HepG2 (cell line): ENCODE results near the gene PLXNC1. TPM values are rescaled to one million over a fixed set of nuclear protein-coding genes. Genes with fewer than 3 reads are reported as not detected.

ENCODE experiments used
- EHMT2 ChIP-seq: fragments of 200-600 bp; sonication (generic); IDR thresholded peaks from 2 replicates; pipeline ENCODE4 v1.7.0; 2017; ENCODE audit warnings: antibody characterized with exemption, low read depth, low read length, borderline replicate concordance
- GABPB1 ChIP-seq: IDR thresholded peaks from 2 replicates; pipeline ENCODE4 v1.6.1; 2016; ENCODE audit warnings: mild to moderate bottlenecking, missing genetic modification reagents, moderate library complexity, missing compliant biosample characterization
- GATAD2A ChIP-seq: IDR thresholded peaks from 2 replicates; pipeline ENCODE4 v1.6.1; 2016
- HOXA5 ChIP-seq: sonication (generic); formaldehyde crosslinking; IDR thresholded peaks from 2 replicates; pipeline ENCODE4 v1.4.0; 2020; ENCODE audit warnings: missing genetic modification reagents
- KDM2A ChIP-seq: sonication (generic); formaldehyde crosslinking; IDR thresholded peaks from 2 replicates; pipeline ENCODE4 v1.4.0; 2020; ENCODE audit warnings: low read depth, missing genetic modification reagents, borderline replicate concordance
- MTF2 ChIP-seq: sonication (generic); formaldehyde crosslinking; IDR thresholded peaks from 2 replicates; pipeline ENCODE4 v1.5.0; 2020; ENCODE audit warnings: missing genetic modification reagents, borderline replicate concordance
- ZBTB7A ChIP-seq: sonication (generic); formaldehyde crosslinking; IDR thresholded peaks from 2 replicates; pipeline ENCODE4 v1.8.0; 2022; ENCODE audit warnings: mild to moderate bottlenecking, missing genetic modification reagents
- ZNF12 ChIP-seq: sonication (generic); formaldehyde crosslinking; IDR thresholded peaks from 2 replicates; pipeline ENCODE4 v1.5.0; 2020; ENCODE audit warnings: missing genetic modification reagents
- ZNF136 ChIP-seq: sonication (generic); formaldehyde crosslinking; IDR thresholded peaks from 2 replicates; pipeline ENCODE4 v1.8.1; 2022; ENCODE audit warnings: low read depth, mild to moderate bottlenecking, moderate library complexity, missing genetic modification reagents
- ZNF468 ChIP-seq: sonication (generic); formaldehyde crosslinking; IDR thresholded peaks from 2 replicates; pipeline ENCODE4 v1.8.0; 2022; ENCODE audit warnings: mild to moderate bottlenecking, moderate library complexity, missing genetic modification reagents
- ZNF530 ChIP-seq: sonication (generic); formaldehyde crosslinking; IDR thresholded peaks from 2 replicates; pipeline ENCODE4 v1.5.0; 2020; ENCODE audit warnings: low read depth, mild to moderate bottlenecking, missing genetic modification reagents
- ZNF737 ChIP-seq: sonication (generic); formaldehyde crosslinking; IDR thresholded peaks from 2 replicates; pipeline ENCODE4 v1.5.0; 2020; ENCODE audit warnings: missing genetic modification reagents, mild to moderate bottlenecking, borderline replicate concordance
- ZNF883 ChIP-seq: sonication (generic); formaldehyde crosslinking; IDR thresholded peaks from 2 replicates; pipeline ENCODE4 v1.5.1; 2020; ENCODE audit warnings: mild to moderate bottlenecking, missing genetic modification reagents; ENCODE audit errors: not compliant biosample characterization
- ZSCAN25 ChIP-seq: sonication (generic); formaldehyde crosslinking; IDR thresholded peaks from 2 replicates; pipeline ENCODE4 v1.8.0; 2022; ENCODE audit warnings: mild to moderate bottlenecking, missing genetic modification reagents
- ZSCAN31 ChIP-seq: sonication (generic); formaldehyde crosslinking; IDR thresholded peaks from 2 replicates; pipeline ENCODE4 v1.5.0; 2020; ENCODE audit warnings: low read depth, mild to moderate bottlenecking, missing genetic modification reagents
- polyA plus RNA-seq, 8 experiments: library from polyadenylated mRNA; depleted of rRNA in 3 of 8; stranded (reverse) in 7 of 8; unstranded in 1 of 8; fragments of >200 nt; fragmentation: Illumina TruSeq in 4 of 8; extraction: Trizol in 4 of 8; gene quantifications; 2 replicates each; pipeline versions ENCODE4 v1.2.1 to v1.2.3, GENCODE V29; 2011 to 2016; ENCODE audit warnings: low read depth in 4 of 8, missing spikeins in 1 of 8, mixed read lengths in 1 of 8; ENCODE audit not compliant: insufficient read depth in 1 of 8
- total RNA-seq, 5 experiments: library from RNA; depleted of rRNA; stranded (reverse); fragments of >200 nt; fragmentation: Illumina TruSeq; extraction: Trizol; gene quantifications; 2 replicates each; pipeline ENCODE4 v1.2.3, GENCODE V29; 2016; ENCODE audit warnings: low read depth in 1 of 5
- TF ChIP-seq, protein P1 (sequence below): sonication (generic); formaldehyde crosslinking; IDR thresholded peaks from 2 replicates; pipeline ENCODE4 v1.4.0; 2020; ENCODE audit warnings: mild to moderate bottlenecking, missing genetic modification reagents
- TF ChIP-seq, protein P2 (sequence below): sonication (generic); formaldehyde crosslinking; IDR thresholded peaks from 2 replicates; pipeline ENCODE4 v1.4.0; 2020; ENCODE audit warnings: low read depth, mild to moderate bottlenecking, missing genetic modification reagents
- TF ChIP-seq, protein P3 (sequence below): IDR thresholded peaks from 2 replicates; pipeline ENCODE4 v1.6.1; 2018; ENCODE audit warnings: missing genetic modification reagents, mild to moderate bottlenecking, missing compliant biosample characterization

The PLXNC1 gene
- total and polyA plus RNA-seq, 2 of the 13 experiments (the other 11 are each of a cell fraction or from before 2014, with no cell fraction given), result 6.6 to 11.2 TPM

DNA sequence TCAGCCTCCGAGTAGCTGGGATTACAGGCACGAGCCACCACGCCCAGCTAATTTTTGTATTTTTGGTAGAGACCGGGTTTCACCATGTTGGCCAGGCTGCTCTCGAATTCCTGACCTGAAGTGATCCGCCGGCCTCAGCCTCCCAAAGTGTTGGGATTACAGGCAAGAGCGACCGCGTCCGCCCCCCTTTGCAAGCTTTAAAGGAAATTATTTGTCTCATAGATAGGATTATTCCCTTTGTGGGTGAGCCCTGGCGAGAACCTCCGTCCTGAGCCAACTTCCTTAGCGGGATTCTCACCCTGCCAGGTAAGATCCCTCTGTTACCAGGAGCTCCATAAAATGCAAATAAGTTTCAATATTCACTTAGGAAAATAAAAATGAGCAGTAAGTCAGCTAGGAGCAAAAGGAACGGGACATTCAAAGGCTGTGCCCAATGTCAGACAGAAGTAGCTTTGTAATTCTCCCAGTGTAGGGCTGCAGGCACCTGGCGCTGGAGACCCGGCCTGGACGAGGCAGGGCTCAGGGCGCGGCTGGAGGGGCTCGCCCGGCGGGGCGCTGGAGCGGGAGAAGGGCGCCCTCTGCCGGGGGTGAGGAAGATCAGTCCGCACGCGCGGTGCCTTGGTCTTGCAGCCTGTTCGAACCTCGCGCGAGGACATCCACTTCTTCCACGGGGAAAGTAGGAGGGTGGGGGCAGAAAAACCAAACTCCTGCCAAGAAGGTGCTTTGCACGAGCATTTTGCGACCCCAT lies 47.2 kb upstream of the PLXNC1 start (continued):
- TF ChIP-seq ZNF737 (CRISPR knock-in tag), result no peak
- no peak for TF ChIP-seq ZNF136 (CRISPR knock-in tag)
- TF ChIP-seq HOXA5 (CRISPR knock-in tag), result 0 out of 2 replicates have a peak, but pooled peaks have one; percentile 46
- peak; percentile 42 for TF ChIP-seq GABPB1
- TF ChIP-seq, protein P1, sequence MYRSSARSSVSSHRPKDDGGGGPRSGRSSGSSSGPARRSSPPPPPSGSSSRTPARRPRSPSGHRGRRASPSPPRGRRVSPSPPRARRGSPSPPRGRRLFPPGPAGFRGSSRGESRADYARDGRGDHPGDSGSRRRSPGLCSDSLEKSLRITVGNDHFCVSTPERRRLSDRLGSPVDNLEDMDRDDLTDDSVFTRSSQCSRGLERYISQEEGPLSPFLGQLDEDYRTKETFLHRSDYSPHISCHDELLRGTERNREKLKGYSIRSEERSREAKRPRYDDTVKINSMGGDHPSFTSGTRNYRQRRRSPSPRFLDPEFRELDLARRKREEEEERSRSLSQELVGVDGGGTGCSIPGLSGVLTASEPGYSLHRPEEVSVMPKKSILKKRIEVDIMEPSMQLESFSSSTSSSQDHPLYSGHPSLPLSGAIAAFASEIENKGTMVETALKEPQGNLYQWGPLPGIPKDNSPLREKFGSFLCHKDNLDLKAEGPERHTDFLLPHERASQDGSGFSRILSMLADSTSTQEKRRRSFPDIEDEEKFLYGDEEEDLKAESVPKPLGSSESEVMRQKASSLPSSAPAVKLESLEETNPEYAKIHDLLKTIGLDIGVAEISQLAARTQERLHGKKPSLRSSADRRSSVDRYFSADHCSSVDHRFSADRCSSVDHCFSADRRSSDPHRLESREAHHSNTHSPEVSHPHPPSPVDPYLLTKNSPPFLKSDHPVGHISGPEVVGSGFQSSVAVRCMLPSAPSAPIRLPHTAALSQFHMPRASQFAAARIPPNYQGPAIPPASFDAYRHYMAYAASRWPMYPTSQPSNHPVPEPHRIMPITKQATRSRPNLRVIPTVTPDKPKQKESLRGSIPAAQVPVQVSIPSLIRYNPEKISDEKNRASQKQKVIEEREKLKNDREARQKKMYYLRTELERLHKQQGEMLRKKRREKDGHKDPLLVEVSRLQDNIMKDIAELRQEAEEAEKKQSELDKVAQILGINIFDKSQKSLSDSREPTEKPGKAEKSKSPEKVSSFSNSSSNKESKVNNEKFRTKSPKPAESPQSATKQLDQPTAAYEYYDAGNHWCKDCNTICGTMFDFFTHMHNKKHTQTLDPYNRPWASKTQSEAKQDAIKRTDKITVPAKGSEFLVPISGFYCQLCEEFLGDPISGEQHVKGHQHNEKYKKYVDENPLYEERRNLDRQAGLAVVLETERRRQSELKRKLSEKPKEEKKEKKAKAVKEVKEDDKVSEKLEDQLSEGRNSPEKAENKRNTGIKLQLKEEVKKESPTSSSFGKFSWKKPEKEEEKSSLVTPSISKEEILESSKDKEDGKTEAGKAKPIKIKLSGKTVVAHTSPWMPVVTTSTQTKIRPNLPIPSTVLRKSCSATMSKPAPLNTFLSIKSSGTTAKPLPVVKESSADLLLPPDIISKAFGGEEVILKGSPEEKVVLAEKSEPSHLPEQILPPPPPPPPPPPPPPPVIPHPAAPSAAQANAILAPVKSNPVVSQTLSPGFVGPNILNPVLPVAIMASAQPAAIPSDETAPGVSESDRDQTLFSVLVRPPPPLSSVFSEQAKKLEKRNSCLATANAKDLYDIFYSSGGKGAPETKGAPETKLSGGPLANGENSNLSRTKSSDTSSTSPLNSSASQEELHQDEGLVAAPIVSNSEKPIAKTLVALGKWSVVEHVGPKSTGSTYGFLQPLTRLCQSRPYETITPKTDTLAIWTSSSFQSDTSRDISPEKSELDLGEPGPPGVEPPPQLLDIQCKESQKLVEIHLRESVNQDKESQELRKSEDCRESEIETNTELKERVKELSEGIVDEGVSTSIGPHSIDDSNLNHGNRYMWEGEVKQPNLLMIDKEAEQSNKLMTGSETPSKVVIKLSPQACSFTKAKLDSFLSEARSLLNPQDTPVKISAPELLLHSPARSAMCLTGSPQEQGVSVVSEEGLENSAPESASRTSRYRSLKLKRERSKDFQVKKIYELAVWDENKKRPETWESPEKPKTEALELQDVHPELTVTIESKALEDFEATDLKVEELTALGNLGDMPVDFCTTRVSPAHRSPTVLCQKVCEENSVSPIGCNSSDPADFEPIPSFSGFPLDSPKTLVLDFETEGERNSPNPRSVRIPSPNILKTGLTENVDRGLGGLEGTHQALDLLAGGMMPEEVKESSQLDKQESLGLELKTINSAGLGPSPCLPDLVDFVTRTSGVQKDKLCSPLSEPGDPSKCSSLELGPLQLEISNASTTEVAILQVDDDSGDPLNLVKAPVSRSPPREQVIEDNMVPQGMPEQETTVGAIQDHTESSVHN, result 0 out of 2 replicates have a peak, but pooled peaks have one; percentile 25
- TF ChIP-seq ZSCAN31 (CRISPR knock-in tag), result peak; percentile 27; the same call in 1 of the 2 replicates
- TF ChIP-seq, protein P2, sequence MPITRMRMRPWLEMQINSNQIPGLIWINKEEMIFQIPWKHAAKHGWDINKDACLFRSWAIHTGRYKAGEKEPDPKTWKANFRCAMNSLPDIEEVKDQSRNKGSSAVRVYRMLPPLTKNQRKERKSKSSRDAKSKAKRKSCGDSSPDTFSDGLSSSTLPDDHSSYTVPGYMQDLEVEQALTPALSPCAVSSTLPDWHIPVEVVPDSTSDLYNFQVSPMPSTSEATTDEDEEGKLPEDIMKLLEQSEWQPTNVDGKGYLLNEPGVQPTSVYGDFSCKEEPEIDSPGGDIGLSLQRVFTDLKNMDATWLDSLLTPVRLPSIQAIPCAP, result no peak
- TF ChIP-seq ZBTB7A, result peak; percentile 50; the same call in 1 of the 2 replicates
- no peak for TF ChIP-seq ZNF530 (CRISPR knock-in tag)
- TF ChIP-seq ZSCAN25 (CRISPR knock-in tag), result peak; percentile 85
- TF ChIP-seq, protein P3, sequence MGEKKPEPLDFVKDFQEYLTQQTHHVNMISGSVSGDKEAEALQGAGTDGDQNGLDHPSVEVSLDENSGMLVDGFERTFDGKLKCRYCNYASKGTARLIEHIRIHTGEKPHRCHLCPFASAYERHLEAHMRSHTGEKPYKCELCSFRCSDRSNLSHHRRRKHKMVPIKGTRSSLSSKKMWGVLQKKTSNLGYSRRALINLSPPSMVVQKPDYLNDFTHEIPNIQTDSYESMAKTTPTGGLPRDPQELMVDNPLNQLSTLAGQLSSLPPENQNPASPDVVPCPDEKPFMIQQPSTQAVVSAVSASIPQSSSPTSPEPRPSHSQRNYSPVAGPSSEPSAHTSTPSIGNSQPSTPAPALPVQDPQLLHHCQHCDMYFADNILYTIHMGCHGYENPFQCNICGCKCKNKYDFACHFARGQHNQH (CRISPR knock-in tag), result no peak
- 0 out of 2 replicates have a peak, but pooled peaks have one; percentile 24 for TF ChIP-seq ZNF12 (CRISPR knock-in tag)
- TF ChIP-seq GATAD2A, result peak; percentile 37; the same call in 1 of the 2 replicates
- TF ChIP-seq KDM2A (CRISPR knock-in tag), result peak; percentile 61; the same call in 1 of the 2 replicates
- peak; percentile 66 for TF ChIP-seq ZNF883 (CRISPR knock-in tag)
- TF ChIP-seq ZNF468 (CRISPR knock-in tag), result no peak
- TF ChIP-seq EHMT2, result no peak
- TF ChIP-seq MTF2 (CRISPR knock-in tag), result 0 out of 2 replicates have a peak, but pooled peaks have one; percentile 80
